Measurements from ENCODE around the gene CCDC157. TPM values are rescaled to one million over a fixed set of nuclear protein-coding genes. Genes with fewer than 3 reads are reported as not detected.

Gene CCDC157
- total and polyA plus RNA-seq, 9 of the 15 experiments (the other 6 are each of a cell fraction or from before 2014, with no cell fraction given) = 0.04 to 1.3 (median 0.68) TPM

GRCh38 chr22:30386608-30386959 lies 29.8 kb downstream of the CCDC157 start (continued):
- TF ChIP-seq CTCFL (IDR thresholded peaks at IDR 0.05; ENCODE audit: borderline replicate concordance, insufficient read depth, low read depth, low read length, poor library complexity, severe bottlenecking) (no peak), MYBL2 (IDR thresholded peaks at IDR 0.05; ENCODE audit: low read depth) (no peak), MYBL2 (CRISPR knock-in tag; IDR thresholded peaks at IDR 0.05; ENCODE audit: borderline replicate concordance) (no peak), ELF1 (tag; IDR thresholded peaks at IDR 0.05) (no peak), FOS (IDR thresholded peaks at IDR 0.05; ENCODE audit: extremely low read depth, insufficient read length) (no peak), ZSCAN29 (IDR thresholded peaks at IDR 0.05) (no peak), ZNF263 (CRISPR knock-in tag; IDR thresholded peaks at IDR 0.05; ENCODE audit: borderline replicate concordance) (no peak)
